ENCODE measurements around the gene ZBTB4.

The ZBTB4 gene

GRCh38 chr17:7438656-7439460 is 40.6 kb downstream of the ZBTB4 start:
- no peak for DNase-seq

GRCh38 chr17:7437950-7438614 is 41.3 kb downstream of the ZBTB4 start:
- DNase-seq, result peak in 1 of 2 experiments; percentile 32

GRCh38 chr17:7437369-7437863 is 42.0 kb downstream of the ZBTB4 start:
- DNase-seq, result no peak

- DNase-seq, result peak in 1 of 2 experiments; percentile 37
These were observed 42.7 kb downstream of the ZBTB4 start for GRCh38 chr17:7436556-7437368.

GRCh38 chr17:7435676-7436555 is 43.5 kb downstream of the ZBTB4 start:
- DNase-seq, result peak; percentile 39 to 46

- no peak for DNase-seq
These were observed 47.1 kb downstream of the ZBTB4 start for GRCh38 chr17:7432296-7432695.

- DNase-seq, result no peak
These were observed 48.2 kb downstream of the ZBTB4 start for GRCh38 chr17:7431231-7431630.

- DNase-seq, result no peak
These were observed 49.7 kb downstream of the ZBTB4 start for GRCh38 chr17:7429722-7430121.

- no peak for DNase-seq
These were observed 50.9 kb downstream of the ZBTB4 start, which contains the start of gene SPEM3 for GRCh38 chr17:7428557-7428956. Gene SPEM3 (plus strand): TSS chr17:7428857. CDS start chr17:7428903, 46 bp downstream.

GRCh38 chr17:7427549-7427948 is 51.9 kb downstream of the ZBTB4 start:
- no peak for DNase-seq

GRCh38 chr17:7426896-7427489 is 52.4 kb downstream of the ZBTB4 start:
- DNase-seq, result no peak

GRCh38 chr17:7426203-7426863 is 53.1 kb downstream of the ZBTB4 start:
- no peak for DNase-seq

GRCh38 chr17:7425756-7426155 is 53.7 kb downstream of the ZBTB4 start:
- no peak for DNase-seq

- no peak for DNase-seq
These were observed 54.1 kb downstream of the ZBTB4 start, which contains the start of gene SPEM2 for GRCh38 chr17:7425316-7425715. Gene SPEM2 (plus strand): TSS chr17:7425616. CDS start chr17:7425689, 73 bp downstream.

- no peak for DNase-seq
These were observed 55.8 kb downstream of the ZBTB4 start for GRCh38 chr17:7423679-7424078.

- DNase-seq, result no peak
These were observed 58.2 kb downstream of the ZBTB4 start for GRCh38 chr17:7421186-7421585.

GRCh38 chr17:7419819-7420610 is 59.4 kb downstream of the ZBTB4 start, which contains the start of gene SPEM1:
Gene SPEM1 (plus strand): TSS chr17:7420324. CDS start chr17:7420385, 61 bp downstream.
- no peak for DNase-seq

- no peak for DNase-seq
These were observed 60.8 kb downstream of the ZBTB4 start for GRCh38 chr17:7418472-7419152.

GRCh38 chr17:7417056-7417655 is 62.3 kb downstream of the ZBTB4 start:
- DNase-seq, result no peak

Data from Kasumi-1 (cell line).